K562 (cell line): ENCODE measurements around the gene HPS3. TPM values are rescaled to one million over a fixed set of nuclear protein-coding genes. Genes with fewer than 3 reads are reported as not detected.

ENCODE experiments used
- ESRRA ChIP-seq: fragments of 450-650 bp; IDR thresholded peaks from 2 replicates; pipeline ENCODE4 v1.6.1; 2014; ENCODE audit warnings: low read depth, mild to moderate bottlenecking, moderate library complexity, borderline replicate concordance
- FOXK2 ChIP-seq, 2 experiments: fragments of 450-650 bp; IDR thresholded peaks in 1 of 2; conservative IDR thresholded peaks in 1 of 2; 2 replicates each; pipeline ENCODE4 v1.6.1; 2016; ENCODE audit warnings: low read depth in 2 of 2, mild to moderate bottlenecking in 1 of 2
- IFI16 ChIP-seq: fragments of 250-450 bp; sonication (Bioruptor Pico); IDR thresholded peaks from 2 replicates; pipeline ENCODE4 v2.1.2; 2022; ENCODE audit warnings: mild to moderate bottlenecking, inconsistent platforms
- JUN ChIP-seq, 2 experiments: sonication (generic) in 1 of 2; formaldehyde crosslinking in 1 of 2; IDR thresholded peaks; 2 replicates each; pipeline versions ENCODE4 v1.6.1 to v1.8.0; 2012 to 2022; ENCODE audit warnings: borderline replicate concordance in 2 of 2, mild to moderate bottlenecking in 2 of 2, improper control_type of control experiment in 1 of 2, low read depth in 1 of 2, low read length in 1 of 2, missing genetic modification reagents in 1 of 2
- NCOR1 ChIP-seq: fragments of 450-650 bp; IDR thresholded peaks from 2 replicates; pipeline ENCODE4 v1.6.1; 2016; ENCODE audit warnings: mild to moderate bottlenecking, moderate library complexity
- ZNF586 ChIP-seq: fragments of 450-650 bp; formaldehyde crosslinking; conservative IDR thresholded peaks from 2 replicates; pipeline ENCODE4 v1.4.0; 2020; ENCODE audit warnings: mild to moderate bottlenecking, moderate library complexity
- polyA plus RNA-seq, 8 experiments: library from polyadenylated mRNA; depleted of rRNA in 4 of 8; stranded (reverse) in 5 of 8; unstranded in 3 of 8; fragments of >200 nt; fragmentation: Nextera tagmentation in 2 of 8; fragmentation: Illumina TruSeq in 1 of 8; extraction: Ambion mirVana in 2 of 8; extraction: Trizol in 1 of 8; gene quantifications; 2 replicates each; pipeline versions ENCODE4 v1.2.1 to v1.2.3, GENCODE V29; 2011 to 2014; ENCODE audit warnings: inconsistent platforms in 1 of 8, missing spikeins in 1 of 8
- total RNA-seq, 7 experiments: library from RNA; depleted of rRNA in 6 of 7; stranded (reverse); fragments of >200 nt in 6 of 7; fragmentation: Illumina TruSeq in 2 of 7; extraction: Trizol in 2 of 7; gene quantifications; 2 replicates each; pipeline versions ENCODE4 v1.2.1 to v1.2.3, GENCODE V29; 2011 to 2021; ENCODE audit warnings: low replicate concordance in 1 of 7
- TF ChIP-seq, protein P1 (sequence below): sonication (generic); formaldehyde crosslinking; IDR thresholded peaks from 2 replicates; pipeline ENCODE4 v1.8.1; 2023; ENCODE audit warnings: mild to moderate bottlenecking, missing genetic modification reagents
- TF ChIP-seq, protein P2 (sequence below): sonication (generic); formaldehyde crosslinking; IDR thresholded peaks from 2 replicates; pipeline ENCODE4 v1.8.0; 2022; ENCODE audit warnings: missing genetic modification reagents, mild to moderate bottlenecking, borderline replicate concordance

The HPS3 gene
- total and polyA plus RNA-seq, 9 of the 15 experiments (the other 6 are each of a cell fraction or from before 2014, with no cell fraction given), result 1.2 to 11.3 (median 7.6) TPM

DNA sequence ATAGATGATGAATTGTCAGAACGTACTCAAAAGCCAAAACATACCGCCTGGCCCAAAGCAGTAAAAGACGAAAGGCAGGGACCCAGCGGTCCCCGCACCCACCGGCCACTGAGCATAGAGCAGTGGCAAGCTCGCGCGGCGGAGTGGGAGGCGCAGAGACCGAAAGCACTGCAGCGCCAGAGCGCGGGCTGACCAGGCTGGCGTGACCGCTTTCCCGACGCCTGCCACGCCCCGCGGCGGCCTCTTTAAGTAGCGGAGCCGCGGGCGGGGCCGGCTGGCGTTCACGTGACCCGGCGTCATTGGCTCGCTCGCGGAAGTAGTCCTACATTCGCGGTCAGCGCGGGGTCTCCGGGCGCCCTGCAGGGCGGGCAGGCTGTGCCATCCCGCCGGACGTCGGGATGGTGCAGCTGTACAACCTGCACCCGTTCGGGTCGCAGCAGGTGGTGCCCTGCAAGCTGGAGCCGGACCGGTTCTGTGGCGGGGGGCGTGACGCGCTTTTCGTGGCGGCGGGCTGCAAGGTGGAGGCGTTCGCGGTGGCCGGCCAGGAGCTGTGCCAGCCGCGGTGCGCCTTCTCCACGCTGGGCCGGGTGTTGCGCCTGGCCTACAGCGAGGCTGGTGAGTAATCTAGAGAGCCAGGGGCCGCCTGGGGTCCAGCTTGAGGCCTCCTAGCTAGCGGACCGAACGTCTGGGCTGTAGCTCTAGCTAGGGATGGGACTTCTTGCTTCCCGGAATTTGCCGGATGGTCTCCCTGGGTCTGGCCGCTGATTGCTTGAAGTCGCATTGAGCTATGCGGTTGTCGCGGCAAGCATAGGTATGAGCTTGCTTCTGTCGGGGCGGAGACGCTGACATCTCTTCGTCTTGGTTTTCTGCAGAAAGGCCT is at the start of gene HPS3 (continued):
- TF ChIP-seq ZNF586 (CRISPR knock-in tag), result no peak
- no peak for TF ChIP-seq IFI16 (CRISPR knock-in tag)
- TF ChIP-seq, protein P1, sequence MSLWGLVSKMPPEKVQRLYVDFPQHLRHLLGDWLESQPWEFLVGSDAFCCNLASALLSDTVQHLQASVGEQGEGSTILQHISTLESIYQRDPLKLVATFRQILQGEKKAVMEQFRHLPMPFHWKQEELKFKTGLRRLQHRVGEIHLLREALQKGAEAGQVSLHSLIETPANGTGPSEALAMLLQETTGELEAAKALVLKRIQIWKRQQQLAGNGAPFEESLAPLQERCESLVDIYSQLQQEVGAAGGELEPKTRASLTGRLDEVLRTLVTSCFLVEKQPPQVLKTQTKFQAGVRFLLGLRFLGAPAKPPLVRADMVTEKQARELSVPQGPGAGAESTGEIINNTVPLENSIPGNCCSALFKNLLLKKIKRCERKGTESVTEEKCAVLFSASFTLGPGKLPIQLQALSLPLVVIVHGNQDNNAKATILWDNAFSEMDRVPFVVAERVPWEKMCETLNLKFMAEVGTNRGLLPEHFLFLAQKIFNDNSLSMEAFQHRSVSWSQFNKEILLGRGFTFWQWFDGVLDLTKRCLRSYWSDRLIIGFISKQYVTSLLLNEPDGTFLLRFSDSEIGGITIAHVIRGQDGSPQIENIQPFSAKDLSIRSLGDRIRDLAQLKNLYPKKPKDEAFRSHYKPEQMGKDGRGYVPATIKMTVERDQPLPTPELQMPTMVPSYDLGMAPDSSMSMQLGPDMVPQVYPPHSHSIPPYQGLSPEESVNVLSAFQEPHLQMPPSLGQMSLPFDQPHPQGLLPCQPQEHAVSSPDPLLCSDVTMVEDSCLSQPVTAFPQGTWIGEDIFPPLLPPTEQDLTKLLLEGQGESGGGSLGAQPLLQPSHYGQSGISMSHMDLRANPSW (CRISPR knock-in tag), result 0 out of 2 replicates have a peak, but pooled peaks have one; percentile 34
- 0 out of 2 replicates have a peak, but pooled peaks have one; percentile 14 for TF ChIP-seq NCOR1
- TF ChIP-seq FOXK2 (conservative IDR thresholded peaks at IDR 0.05 in 1 of 2, IDR thresholded peaks at IDR 0.05 in 1 of 2; ENCODE audit: low read depth in 2 of 2), result peak in 1 of 2 experiments; percentile 37; a peak in 1 of 4 replicates
- peak; percentile 54; the same call in 1 of the 2 replicates for TF ChIP-seq ESRRA
- TF ChIP-seq, protein P2, sequence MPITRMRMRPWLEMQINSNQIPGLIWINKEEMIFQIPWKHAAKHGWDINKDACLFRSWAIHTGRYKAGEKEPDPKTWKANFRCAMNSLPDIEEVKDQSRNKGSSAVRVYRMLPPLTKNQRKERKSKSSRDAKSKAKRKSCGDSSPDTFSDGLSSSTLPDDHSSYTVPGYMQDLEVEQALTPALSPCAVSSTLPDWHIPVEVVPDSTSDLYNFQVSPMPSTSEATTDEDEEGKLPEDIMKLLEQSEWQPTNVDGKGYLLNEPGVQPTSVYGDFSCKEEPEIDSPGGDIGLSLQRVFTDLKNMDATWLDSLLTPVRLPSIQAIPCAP, result no peak
- peak; percentile 41; the same call in 1 of the 2 replicates for TF ChIP-seq JUN (IDR thresholded peaks at IDR 0.05; ENCODE audit: borderline replicate concordance, low read depth, low read length)
- no peak for TF ChIP-seq JUN (CRISPR knock-in tag; IDR thresholded peaks at IDR 0.05; ENCODE audit: borderline replicate concordance)
